ENCODE results near the gene LEMD2.
A peak's percentile ranks its signal among the peaks of the same experiment; 100 is the strongest.

The LEMD2 gene

GRCh38 chr6:33802186-33802958, 13.4 kb upstream of the LEMD2 start:
- no peaks in the 10 kb centered on the region for H3K27me3 ChIP-seq (ENCODE audit: insufficient read depth, low read length)

GRCh38 chr6:33801611-33802010, 12.7 kb upstream of the LEMD2 start:
- Histone ChIP-seq H3K27me3 (ENCODE audit: insufficient read depth, low read length) (no peaks in the 10 kb centered on the region), H3K36me3 (ENCODE audit: insufficient read depth, low read depth, low read length) (no peaks in the 10 kb centered on the region), H3K9ac (ENCODE audit: low read depth, low read length) (no peak overlapping the region), H3K27ac (ENCODE audit: low read length) (no peak overlapping the region), H3K4me1 (ENCODE audit: insufficient read depth, low read length) (peaks cover 15% of the 10 kb centered on the region), H3K9me3 (ENCODE audit: insufficient read depth, low read depth, low read length) (no peaks in the 10 kb centered on the region), H3K4me3 (ENCODE audit: low read length) (no peak overlapping the region)

More at GRCh38 chr6:33802186-33802958, 13.4 kb upstream of the LEMD2 start:
- no peak overlapping the region for H3K27ac ChIP-seq (ENCODE audit: low read length)
- H3K36me3 ChIP-seq (ENCODE audit: insufficient read depth, low read depth, low read length): no peaks in the 10 kb centered on the region
- H3K4me1 ChIP-seq (ENCODE audit: insufficient read depth, low read length): peaks cover 13% of the 10 kb centered on the region
- no peaks in the 10 kb centered on the region for H3K9me3 ChIP-seq (ENCODE audit: insufficient read depth, low read depth, low read length)
- no peak overlapping the region for H3K9ac ChIP-seq (ENCODE audit: low read depth, low read length)
- H3K4me3 ChIP-seq (ENCODE audit: low read length): no peak overlapping the region

GRCh38 chr6:33800248-33800969, 11.5 kb upstream of the LEMD2 start:
- no peaks in the 10 kb centered on the region for H3K27me3 ChIP-seq (ENCODE audit: insufficient read depth, low read length)
- H3K4me1 ChIP-seq (ENCODE audit: insufficient read depth, low read length): peaks cover 16% of the 10 kb centered on the region
- H3K9ac ChIP-seq (ENCODE audit: low read depth, low read length): no peak overlapping the region
- no peaks in the 10 kb centered on the region for H3K9me3 ChIP-seq (ENCODE audit: insufficient read depth, low read depth, low read length)
- H3K4me3 ChIP-seq (ENCODE audit: low read length): no peak overlapping the region
- H3K27ac ChIP-seq (ENCODE audit: low read length): no peak overlapping the region
- no peaks in the 10 kb centered on the region for H3K36me3 ChIP-seq (ENCODE audit: insufficient read depth, low read depth, low read length)

- no peaks in the 10 kb centered on the region for H3K36me3 ChIP-seq (ENCODE audit: insufficient read depth, low read depth, low read length)
Observed at GRCh38 chr6:33799454-33800113, 10.7 kb upstream of the LEMD2 start.

GRCh38 chr6:33798343-33798848, 9.5 kb upstream of the LEMD2 start:
- Histone ChIP-seq H3K36me3 (ENCODE audit: insufficient read depth, low read depth, low read length) (no peaks in the 10 kb centered on the region), H3K4me3 (ENCODE audit: low read length) (no peak overlapping the region), H3K9ac (ENCODE audit: low read depth, low read length) (no peak overlapping the region), H3K9me3 (ENCODE audit: insufficient read depth, low read depth, low read length) (no peaks in the 10 kb centered on the region), H3K27ac (ENCODE audit: low read length) (no peak overlapping the region), H3K27me3 (ENCODE audit: insufficient read depth, low read length) (no peaks in the 10 kb centered on the region), H3K4me1 (ENCODE audit: insufficient read depth, low read length) (peaks cover 25% of the 10 kb centered on the region)

More at GRCh38 chr6:33799454-33800113, 10.7 kb upstream of the LEMD2 start:
- H3K27ac ChIP-seq (ENCODE audit: low read length): no peak overlapping the region
- H3K4me1 ChIP-seq (ENCODE audit: insufficient read depth, low read length): peaks cover 24% of the 10 kb centered on the region
- H3K9ac ChIP-seq (ENCODE audit: low read depth, low read length): no peak overlapping the region
- no peak overlapping the region for H3K4me3 ChIP-seq (ENCODE audit: low read length)
- no peaks in the 10 kb centered on the region for H3K27me3 ChIP-seq (ENCODE audit: insufficient read depth, low read length)
- no peaks in the 10 kb centered on the region for H3K9me3 ChIP-seq (ENCODE audit: insufficient read depth, low read depth, low read length)

GRCh38 chr6:33797626-33798342, 8.9 kb upstream of the LEMD2 start:
- Histone ChIP-seq H3K9me3 (ENCODE audit: insufficient read depth, low read depth, low read length) (no peaks in the 10 kb centered on the region), H3K36me3 (ENCODE audit: insufficient read depth, low read depth, low read length) (no peaks in the 10 kb centered on the region), H3K4me3 (ENCODE audit: low read length) (no peak overlapping the region), H3K27me3 (ENCODE audit: insufficient read depth, low read length) (no peaks in the 10 kb centered on the region), H3K27ac (ENCODE audit: low read length) (no peak overlapping the region), H3K9ac (ENCODE audit: low read depth, low read length) (no peak overlapping the region), H3K4me1 (ENCODE audit: insufficient read depth, low read length) (peaks cover 27% of the 10 kb centered on the region)

- Histone ChIP-seq H3K9ac (ENCODE audit: low read depth, low read length) (peak overlapping the region; percentile 32; the same call in 1 of the 2 replicates), H3K27ac (ENCODE audit: low read length) (no peak overlapping the region), H3K4me3 (ENCODE audit: low read length) (no peak overlapping the region), H3K9me3 (ENCODE audit: insufficient read depth, low read depth, low read length) (no peaks in the 10 kb centered on the region), H3K27me3 (ENCODE audit: insufficient read depth, low read length) (no peaks in the 10 kb centered on the region), H3K36me3 (ENCODE audit: insufficient read depth, low read depth, low read length) (no peaks in the 10 kb centered on the region), H3K4me1 (ENCODE audit: insufficient read depth, low read length) (peaks cover 38% of the 10 kb centered on the region)
Observed at GRCh38 chr6:33794910-33795623, 6.1 kb upstream of the LEMD2 start.

GRCh38 chr6:33792981-33793380, 4.1 kb upstream of the LEMD2 start:
- no peaks in the 10 kb centered on the region for H3K9me3 ChIP-seq (ENCODE audit: insufficient read depth, low read depth, low read length)
- H3K36me3 ChIP-seq (ENCODE audit: insufficient read depth, low read depth, low read length): no peaks in the 10 kb centered on the region
- H3K4me3 ChIP-seq (ENCODE audit: low read length): no peak overlapping the region
- H3K27ac ChIP-seq (ENCODE audit: low read length): no peak overlapping the region
- no peaks in the 10 kb centered on the region for H3K27me3 ChIP-seq (ENCODE audit: insufficient read depth, low read length)
- no peak overlapping the region for H3K9ac ChIP-seq (ENCODE audit: low read depth, low read length)
- H3K4me1 ChIP-seq (ENCODE audit: insufficient read depth, low read length): peaks cover 47% of the 10 kb centered on the region

- no peaks in the 10 kb centered on the region for H3K27me3 ChIP-seq (ENCODE audit: insufficient read depth, low read length)
- H3K4me3 ChIP-seq (ENCODE audit: low read length): no peak overlapping the region; the same call in 1 of the 2 replicates
- H3K4me1 ChIP-seq (ENCODE audit: insufficient read depth, low read length): peaks cover 52% of the 10 kb centered on the region
- peak overlapping the region; percentile 16; the same call in 1 of the 2 replicates for H3K9ac ChIP-seq (ENCODE audit: low read depth, low read length)
- H3K36me3 ChIP-seq (ENCODE audit: insufficient read depth, low read depth, low read length): peaks cover under 1% of the 10 kb centered on the region; the same call in 1 of the 2 replicates
- peak overlapping the region; percentile 11 for H3K27ac ChIP-seq (ENCODE audit: low read length)
- no peaks in the 10 kb centered on the region for H3K9me3 ChIP-seq (ENCODE audit: insufficient read depth, low read depth, low read length)
Observed at GRCh38 chr6:33791620-33792019, 2.7 kb upstream of the LEMD2 start.

- Histone ChIP-seq H3K4me3 (ENCODE audit: low read length) (no peak overlapping the region; the same call in 1 of the 2 replicates), H3K27ac (ENCODE audit: low read length) (peak overlapping the region; percentile 11), H3K36me3 (ENCODE audit: insufficient read depth, low read depth, low read length) (peaks cover 8% of the 10 kb centered on the region; the same call in 1 of the 2 replicates), H3K4me1 (ENCODE audit: insufficient read depth, low read length) (peaks cover 59% of the 10 kb centered on the region), H3K9me3 (ENCODE audit: insufficient read depth, low read depth, low read length) (no peaks in the 10 kb centered on the region), H3K9ac (ENCODE audit: low read depth, low read length) (peak overlapping the region; percentile 16; the same call in 1 of the 2 replicates), H3K27me3 (ENCODE audit: insufficient read depth, low read length) (no peaks in the 10 kb centered on the region)
Observed at GRCh38 chr6:33790910-33791309, 2.0 kb upstream of the LEMD2 start.

Data from iPS-20b (cell line).